Muscle of leg (tissue), 11 donors: Measurements from ENCODE around the gene COL5A1. TPM values are rescaled to one million over a fixed set of nuclear protein-coding genes. Genes with fewer than 3 reads are reported as not detected.

Experiments used
- DNase-seq: peaks from one replicate; pipeline ENCODE4 v3.0.0; 2013
- H3K27ac ChIP-seq: one replicate; pipeline ENCODE4 v1.5.1; 2013; ENCODE audit warnings: mild to moderate bottlenecking, low read length, control low read depth
- H3K27me3 ChIP-seq: one replicate; pipeline ENCODE4 v1.6.1; 2013; ENCODE audit warnings: low read length; ENCODE audit not compliant: control insufficient read depth, insufficient read depth
- H3K36me3 ChIP-seq: one replicate; pipeline ENCODE4 v1.6.1; 2013; ENCODE audit warnings: low read length; ENCODE audit not compliant: control insufficient read depth, insufficient read depth
- H3K4me1 ChIP-seq: one replicate; pipeline ENCODE4 v1.6.1; 2013; ENCODE audit warnings: low read length; ENCODE audit not compliant: control insufficient read depth, insufficient read depth
- H3K4me3 ChIP-seq: one replicate; pipeline ENCODE4 v1.5.1; 2013; ENCODE audit warnings: low read length, control low read depth
- H3K9me3 ChIP-seq: replicated peaks from 2 replicates; pipeline ENCODE4 v1.6.1; 2013; ENCODE audit warnings: low read depth, low read length; ENCODE audit not compliant: control insufficient read depth
- WGBS: methylation state at CpG from one replicate; pipeline ENCODE4 v1.1.5; 2013; ENCODE audit warnings: missing lambda C conversion rate; ENCODE audit not compliant: insufficient coverage; 5-methylcytosine and 5-hydroxymethylcytosine counted together
- polyA plus RNA-seq, 8 donors: library from polyadenylated mRNA; unstranded; fragments of 120-200 nt; gene quantifications; one replicate each; pipeline versions ENCODE4 v1.2.1 to v1.2.3, GENCODE V29; 2013; ENCODE audit warnings: inconsistent platforms in 1 of 8, low replicate concordance in 1 of 8; ENCODE audit not compliant: insufficient read length in 8 of 8, insufficient read depth in 1 of 8
- total RNA-seq: library from RNA; stranded (reverse); fragments of 120-200 nt; gene quantifications from one replicate; pipeline ENCODE4 v1.2.4, GENCODE V29; 2013

COL5A1 gene
- total and polyA plus RNA-seq, 9 donors: 293 to 921 (median 564) TPM

- Histone ChIP-seq H3K27me3 (no peaks in the 10 kb centered on the region), H3K4me1 (no peaks in the 10 kb centered on the region), H3K27ac (peak overlapping the region; percentile 13), H3K9me3 (no peaks in the 10 kb centered on the region), H3K4me3 (no peak overlapping the region), H3K36me3 (peaks cover 92% of the 10 kb centered on the region)
- 54% methylated on average over 6 of the region's 11 CpGs for WGBS
- DNase-seq: no peak
Observed at GRCh38 chr9:134833294-134833880, 191.8 kb downstream of the COL5A1 start.

- H3K4me3 ChIP-seq: no peak overlapping the region
- peaks cover 92% of the 10 kb centered on the region for H3K36me3 ChIP-seq
- no peak overlapping the region for H3K27ac ChIP-seq
- H3K27me3 ChIP-seq: no peaks in the 10 kb centered on the region
- H3K9me3 ChIP-seq: no peaks in the 10 kb centered on the region
- WGBS: 92% methylated on average over 7 of the region's 20 CpGs
- no peaks in the 10 kb centered on the region for H3K4me1 ChIP-seq
- DNase-seq: no peak
Observed at GRCh38 chr9:134834217-134834956, 192.8 kb downstream of the COL5A1 start.

- Histone ChIP-seq H3K27ac (no peak overlapping the region), H3K9me3 (no peaks in the 10 kb centered on the region), H3K4me3 (no peak overlapping the region), H3K27me3 (no peaks in the 10 kb centered on the region), H3K4me1 (no peaks in the 10 kb centered on the region), H3K36me3 (peaks cover 92% of the 10 kb centered on the region)
- WGBS: 87% methylated on average over 22 of the region's 25 CpGs
- DNase-seq: no peak
Observed at GRCh38 chr9:134834957-134835419, 193.4 kb downstream of the COL5A1 start.

- Histone ChIP-seq H3K27ac (peak overlapping the region; percentile 13), H3K9me3 (no peaks in the 10 kb centered on the region), H3K4me3 (no peak overlapping the region), H3K36me3 (peaks cover 92% of the 10 kb centered on the region), H3K4me1 (no peaks in the 10 kb centered on the region), H3K27me3 (no peaks in the 10 kb centered on the region)
- WGBS: 55% methylated on average over 13 of the region's 16 CpGs
- DNase-seq: peak; percentile 70
Observed at GRCh38 chr9:134835448-134835847, 193.8 kb downstream of the COL5A1 start.

GRCh38 chr9:134835987-134836386, 194.4 kb downstream of the COL5A1 start:
- Histone ChIP-seq H3K27ac (no peak overlapping the region), H3K4me3 (no peak overlapping the region), H3K27me3 (no peaks in the 10 kb centered on the region), H3K9me3 (no peaks in the 10 kb centered on the region), H3K36me3 (peaks cover 92% of the 10 kb centered on the region), H3K4me1 (no peaks in the 10 kb centered on the region)
- no peak for DNase-seq
- 85% methylated on average over 6 of the region's 13 CpGs for WGBS

- no peak overlapping the region for H3K27ac ChIP-seq
- no peak overlapping the region for H3K4me3 ChIP-seq
- WGBS: 87% methylated on average over 17 of the region's 19 CpGs
- no peaks in the 10 kb centered on the region for H3K27me3 ChIP-seq
- no peaks in the 10 kb centered on the region for H3K4me1 ChIP-seq
- H3K36me3 ChIP-seq: peaks cover 92% of the 10 kb centered on the region
- DNase-seq: no peak
- H3K9me3 ChIP-seq: no peaks in the 10 kb centered on the region
Observed at GRCh38 chr9:134836406-134836970, 194.9 kb downstream of the COL5A1 start.

- Histone ChIP-seq H3K4me1 (no peaks in the 10 kb centered on the region), H3K27me3 (no peaks in the 10 kb centered on the region), H3K9me3 (no peaks in the 10 kb centered on the region), H3K36me3 (peaks cover 96% of the 10 kb centered on the region), H3K27ac (no peak overlapping the region), H3K4me3 (no peak overlapping the region)
- DNase-seq: no peak
- WGBS: 85% methylated on average over 10 of the region's 12 CpGs
Observed at GRCh38 chr9:134837529-134837928, 195.9 kb downstream of the COL5A1 start.

- no peaks in the 10 kb centered on the region for H3K27me3 ChIP-seq
- WGBS: 71% methylated on average over 17 of the region's 34 CpGs
- no peaks in the 10 kb centered on the region for H3K9me3 ChIP-seq
- no peaks in the 10 kb centered on the region for H3K4me1 ChIP-seq
- no peak for DNase-seq
- H3K36me3 ChIP-seq: peaks cover 95% of the 10 kb centered on the region
- H3K4me3 ChIP-seq: no peak overlapping the region
- no peak overlapping the region for H3K27ac ChIP-seq
Observed at GRCh38 chr9:134838651-134839454, 197.2 kb downstream of the COL5A1 start.

GRCh38 chr9:134839455-134840125, 198.0 kb downstream of the COL5A1 start:
- H3K27ac ChIP-seq: no peak overlapping the region
- DNase-seq: no peak
- no peaks in the 10 kb centered on the region for H3K4me1 ChIP-seq
- peaks cover 92% of the 10 kb centered on the region for H3K36me3 ChIP-seq
- WGBS: 84% methylated on average over 16 of the region's 21 CpGs
- no peaks in the 10 kb centered on the region for H3K27me3 ChIP-seq
- no peak overlapping the region for H3K4me3 ChIP-seq
- no peaks in the 10 kb centered on the region for H3K9me3 ChIP-seq
